Kidney (tissue), 14 donors: ENCODE measurements around the gene DAZAP1. TPM values are rescaled to one million over a fixed set of nuclear protein-coding genes. Genes with fewer than 3 reads are reported as not detected.

ENCODE experiments used
- DNase-seq, 5 donors: peaks; one replicate each; pipeline ENCODE4 v3.0.0-alpha.2; 2013 to 2020
- FAIRE-seq: peaks from 2 replicates; lab custom pipeline; 2012; peaks lifted over from hg19 to GRCh38; lab: Jason Lieb, UNC
- H3K27ac ChIP-seq, 2 donors: one replicate each; pipeline ENCODE4 v1.7.0; 2013; ENCODE audit warnings: low read depth in 2 of 2, low read length in 2 of 2, inconsistent platforms in 1 of 2
- H3K27me3 ChIP-seq: one replicate; pipeline ENCODE4 v1.7.1; 2013; ENCODE audit warnings: low read length, inconsistent platforms; ENCODE audit not compliant: control insufficient read depth, insufficient read depth
- H3K36me3 ChIP-seq, 3 donors: one replicate each; pipeline versions ENCODE4 v1.7.0 to v1.7.1; 2013; ENCODE audit warnings: low read length in 3 of 3, control low read depth in 1 of 3, inconsistent platforms in 1 of 3; ENCODE audit not compliant: insufficient read depth in 3 of 3, control insufficient read depth in 2 of 3
- H3K4me1 ChIP-seq, 3 donors: one replicate each; pipeline versions ENCODE4 v1.7.0 to v1.7.1; 2013; ENCODE audit warnings: low read length in 3 of 3, inconsistent platforms in 1 of 3, low read depth in 1 of 3; ENCODE audit not compliant: control insufficient read depth in 2 of 3, insufficient read depth in 2 of 3
- H3K4me3 ChIP-seq, 3 donors: one replicate each; pipeline versions ENCODE4 v1.7.0 to v1.8.1; 2013; ENCODE audit warnings: low read length in 3 of 3, control low read depth in 1 of 3, inconsistent platforms in 1 of 3
- H3K9ac ChIP-seq, 3 donors: one replicate each; pipeline versions ENCODE4 v1.7.0 to v1.7.1; 2013; ENCODE audit warnings: low read length in 3 of 3, control low read depth in 1 of 3, inconsistent platforms in 1 of 3
- H3K9me3 ChIP-seq, 3 donors: one replicate each; pipeline versions ENCODE4 v1.7.0 to v1.7.1; 2013; ENCODE audit warnings: low read length in 3 of 3, control low read depth in 1 of 3, inconsistent platforms in 1 of 3; ENCODE audit not compliant: control insufficient read depth in 2 of 3, insufficient read depth in 1 of 3
- intact Hi-C: fragments of 100-400 bp; cut with DNase I; formaldehyde crosslinking; loops from one replicate; pipeline ENCODE4 v1.11.1; 2022
- polyA plus RNA-seq: library from polyadenylated mRNA; stranded (reverse); fragments of 350-450 nt; fragmentation: Illumina TruSeq; extraction: RNeasy Lipid Tissue Mini Kit (QIAGEN cat#74804); gene quantifications from one replicate; pipeline ENCODE4 v1.2.3, GENCODE V29; 2014; ENCODE audit warnings: low read depth, low replicate concordance; ENCODE audit not compliant: insufficient read depth
- total RNA-seq: library from RNA; stranded (reverse); fragmentation: NEBNext Ultra II Directional; extraction: Animal tissue kit (Norgen Biotek cat#: 25700); gene quantifications from one replicate; pipeline ENCODE4 v1.2.1, GENCODE V29; 2021
- TF ChIP-seq, protein P1 (sequence below): IDR thresholded peaks from 3 replicates; pipeline ENCODE4 v1.5.1; 2012; ENCODE audit warnings: mild to moderate bottlenecking, moderate library complexity, borderline replicate concordance; ENCODE audit not compliant: insufficient read depth; ENCODE audit errors: extremely low read depth
- donor health status: control.
- donor health status: control.
- donor health status: control.
- donor health status: control.
- donor health status: control.
- donor health status: DM: yes; HTN: yes; CAD: no.
- donor health status: Normal renal cell carcinoma (clear cell type).

Gene DAZAP1
- total and polyA plus RNA-seq, 2 donors from 2014 or later, result 47.7 to 98.5 TPM

DNA sequence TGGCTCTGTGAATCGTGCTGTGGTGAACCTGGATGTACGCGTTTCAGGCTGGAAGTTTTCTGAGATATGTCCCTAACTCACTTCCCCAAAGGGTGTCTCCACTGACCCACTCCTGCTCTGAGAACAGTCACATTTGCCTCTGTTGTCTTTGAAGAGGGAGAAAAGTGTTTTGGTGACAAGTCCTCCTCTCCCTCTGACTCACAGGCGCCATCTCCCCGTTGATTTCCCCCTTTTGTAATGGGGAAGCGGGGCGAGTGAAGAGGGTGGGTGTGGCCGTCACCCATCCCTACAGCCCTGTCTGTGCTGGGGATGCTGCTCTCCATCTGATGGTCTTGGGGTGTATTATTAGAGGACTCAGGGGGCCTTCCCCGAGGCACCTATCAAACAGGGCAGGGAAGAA is 52.1 kb downstream of the DAZAP1 start:
- Histone ChIP-seq H3K36me3 (no peaks in the 10 kb centered on the region), H3K4me3 (no peak overlapping the region), H3K9me3 (no peaks in the 10 kb centered on the region), H3K27ac (no peak overlapping the region), H3K27me3 (peaks cover 11% of the 10 kb centered on the region), H3K4me1 (no peaks in the 10 kb centered on the region), H3K9ac (no peak overlapping the region)
- DNase-seq, result no peak
- FAIRE-seq, result no peak
- intact Hi-C loops, result no loop called here
- TF ChIP-seq, protein P1, sequence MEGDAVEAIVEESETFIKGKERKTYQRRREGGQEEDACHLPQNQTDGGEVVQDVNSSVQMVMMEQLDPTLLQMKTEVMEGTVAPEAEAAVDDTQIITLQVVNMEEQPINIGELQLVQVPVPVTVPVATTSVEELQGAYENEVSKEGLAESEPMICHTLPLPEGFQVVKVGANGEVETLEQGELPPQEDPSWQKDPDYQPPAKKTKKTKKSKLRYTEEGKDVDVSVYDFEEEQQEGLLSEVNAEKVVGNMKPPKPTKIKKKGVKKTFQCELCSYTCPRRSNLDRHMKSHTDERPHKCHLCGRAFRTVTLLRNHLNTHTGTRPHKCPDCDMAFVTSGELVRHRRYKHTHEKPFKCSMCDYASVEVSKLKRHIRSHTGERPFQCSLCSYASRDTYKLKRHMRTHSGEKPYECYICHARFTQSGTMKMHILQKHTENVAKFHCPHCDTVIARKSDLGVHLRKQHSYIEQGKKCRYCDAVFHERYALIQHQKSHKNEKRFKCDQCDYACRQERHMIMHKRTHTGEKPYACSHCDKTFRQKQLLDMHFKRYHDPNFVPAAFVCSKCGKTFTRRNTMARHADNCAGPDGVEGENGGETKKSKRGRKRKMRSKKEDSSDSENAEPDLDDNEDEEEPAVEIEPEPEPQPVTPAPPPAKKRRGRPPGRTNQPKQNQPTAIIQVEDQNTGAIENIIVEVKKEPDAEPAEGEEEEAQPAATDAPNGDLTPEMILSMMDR, result no peak

- intact Hi-C loops, result no loop called here
- Histone ChIP-seq H3K9me3 (no peaks in the 10 kb centered on the region), H3K36me3 (no peaks in the 10 kb centered on the region), H3K27me3 (peaks cover 13% of the 10 kb centered on the region), H3K4me1 (no peaks in the 10 kb centered on the region), H3K4me3 (no peak overlapping the region), H3K27ac (no peak overlapping the region), H3K9ac (no peak overlapping the region)
- TF ChIP-seq, protein P1, result no peak
- DNase-seq (no peak), FAIRE-seq (no peak)
Measured at GRCh38 chr19:1460033-1460995, 52.9 kb downstream of the DAZAP1 start.

DNA sequence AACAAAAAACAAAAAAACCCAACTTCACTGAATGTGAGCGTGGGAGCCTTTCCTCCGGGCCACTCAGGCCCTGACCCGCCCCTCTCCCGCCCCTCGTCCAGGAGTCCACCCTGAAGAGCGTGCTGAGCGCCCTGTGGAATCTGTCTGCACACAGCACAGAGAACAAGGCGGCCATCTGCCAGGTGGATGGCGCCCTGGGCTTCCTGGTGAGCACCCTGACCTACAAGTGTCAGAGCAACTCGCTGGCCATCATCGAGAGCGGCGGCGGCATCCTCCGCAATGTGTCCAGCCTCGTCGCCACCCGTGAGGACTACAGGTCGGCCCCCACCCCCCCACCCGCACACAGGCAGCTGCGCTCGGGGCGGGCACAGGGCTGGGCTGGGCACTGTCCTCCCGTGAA is 54.5 kb downstream of the DAZAP1 start:
- Histone ChIP-seq H3K4me1 (peaks cover 0 to 2% (median 0%) of the 10 kb centered on the region in 3 donors), H3K4me3 (no peak overlapping the region), H3K27me3 (peaks cover 13% of the 10 kb centered on the region), H3K9me3 (no peaks in the 10 kb centered on the region), H3K36me3 (no peaks in the 10 kb centered on the region), H3K9ac (no peak overlapping the region), H3K27ac (no peak overlapping the region)
- DNase-seq (no peak), FAIRE-seq (no peak)
- intact Hi-C loops, result no loop called here
- TF ChIP-seq, protein P1, result no peak
